HEK293 (cell line): ENCODE measurements around the gene ZBTB4.

Source experiments
- CTCF ChIA-PET: fragments of 350-600 bp; formaldehyde crosslinking; extraction: SDS; loops from one replicate; lab custom pipeline; 2021; ENCODE audit warnings: antibody characterized with exemption; lab: Yijun Ruan, JAX
- POLR2A ChIA-PET: fragments of 300-600 bp; formaldehyde crosslinking; extraction: SDS; loops from one replicate; lab custom pipeline; 2020; ENCODE audit warnings: antibody characterized with exemption, inconsistent platforms; lab: Yijun Ruan, JAX
- H3K27ac ChIP-seq: fragments of 200-500 bp; sonication (Bioruptor generic); 2 replicates; pipeline ENCODE4 v1.5.1; 2014; ENCODE audit warnings: low read depth, low read length, control low read depth, inconsistent platforms; ENCODE audit errors: extremely low read depth
- H3K36me3 ChIP-seq, 2 experiments: fragments of 200-500 bp in 1 of 2; sonication (Bioruptor generic) in 1 of 2; 1 replicate in 1 of 2; 2 replicates in 1 of 2; pipeline ENCODE4 v1.5.1; 2014 to 2017; ENCODE audit warnings: inconsistent platforms in 2 of 2, low read length in 2 of 2; ENCODE audit not compliant: control insufficient read depth in 2 of 2, insufficient read depth in 1 of 2
- H3K4me1 ChIP-seq: fragments of 200-500 bp; sonication (Bioruptor generic); 2 replicates; pipeline ENCODE4 v1.5.1; 2014; ENCODE audit warnings: mild to moderate bottlenecking, low read length, inconsistent platforms; ENCODE audit not compliant: control insufficient read depth, insufficient read depth
- H3K4me3 ChIP-seq: 2 replicates; pipeline ENCODE4 v1.5.1; 2011; ENCODE audit warnings: low read depth, mild to moderate bottlenecking, control low read depth, low read length, moderate library complexity
- H3K9me3 ChIP-seq: fragments of 200-500 bp; sonication (Bioruptor generic); 2 replicates; pipeline ENCODE4 v1.5.1; 2014; ENCODE audit warnings: low read depth, low read length, inconsistent platforms; ENCODE audit not compliant: control insufficient read depth, insufficient read depth
- HOXA7 ChIP-seq: sonication (generic); formaldehyde crosslinking; IDR thresholded peaks from 2 replicates; pipeline ENCODE4 v1.8.1; 2022; ENCODE audit warnings: missing genetic modification reagents, borderline replicate concordance
- IKZF3 ChIP-seq: fragments of 450-650 bp; IDR thresholded peaks from 2 replicates; pipeline ENCODE4 v1.5.0; 2018; ENCODE audit warnings: missing biosample characterization, mild to moderate bottlenecking, missing genetic modification characterization, moderate library complexity
- KLF9 ChIP-seq: fragments of 450-650 bp; formaldehyde crosslinking; IDR thresholded peaks from 2 replicates; pipeline ENCODE4 v1.5.1; 2016; ENCODE audit warnings: missing biosample characterization, missing genetic modification characterization, low read depth
- MEIS1 ChIP-seq: sonication (generic); formaldehyde crosslinking; IDR thresholded peaks from 2 replicates; pipeline ENCODE4 v1.8.1; 2022; ENCODE audit warnings: missing genetic modification reagents, mild to moderate bottlenecking, borderline replicate concordance
- OVOL3 ChIP-seq: fragments of 450-650 bp; formaldehyde crosslinking; IDR thresholded peaks from 2 replicates; pipeline ENCODE4 v1.5.1; 2016; ENCODE audit warnings: missing biosample characterization, missing genetic modification characterization
- SP3 ChIP-seq: fragments of 450-650 bp; formaldehyde crosslinking; IDR thresholded peaks from 2 replicates; pipeline ENCODE4 v1.5.1; 2016; ENCODE audit warnings: missing biosample characterization, missing genetic modification characterization
- ZBTB26 ChIP-seq: fragments of 450-650 bp; formaldehyde crosslinking; optimal IDR thresholded peaks from 2 replicates; pipeline ENCODE3; 2016; ENCODE audit warnings: missing biosample characterization, mild to moderate bottlenecking, missing genetic modification characterization
- ZFP37 ChIP-seq: fragments of 450-650 bp; formaldehyde crosslinking; IDR thresholded peaks from 2 replicates; pipeline ENCODE4 v1.5.1; 2016; ENCODE audit warnings: missing biosample characterization, missing genetic modification characterization
- ZNF121 ChIP-seq: fragments of 450-650 bp; formaldehyde crosslinking; IDR thresholded peaks from 2 replicates; pipeline ENCODE4 v1.5.1; 2016; ENCODE audit warnings: missing biosample characterization, missing genetic modification characterization
- ZNF211 ChIP-seq: fragments of 450-650 bp; formaldehyde crosslinking; IDR thresholded peaks from 2 replicates; pipeline ENCODE4 v1.5.1; 2016; ENCODE audit warnings: low read depth, missing biosample characterization, missing genetic modification characterization
- ZNF214 ChIP-seq: fragments of 450-650 bp; formaldehyde crosslinking; IDR thresholded peaks from 2 replicates; pipeline ENCODE4 v1.5.1; 2017; ENCODE audit warnings: missing biosample characterization, mild to moderate bottlenecking, missing genetic modification characterization, borderline replicate concordance
- ZNF223 ChIP-seq: fragments of 450-650 bp; formaldehyde crosslinking; IDR thresholded peaks from 2 replicates; pipeline ENCODE4 v1.5.1; 2016; ENCODE audit warnings: missing biosample characterization, missing genetic modification characterization
- ZNF24 ChIP-seq: fragments of 450-650 bp; formaldehyde crosslinking; IDR thresholded peaks from 2 replicates; pipeline ENCODE4 v1.5.1; 2016; ENCODE audit warnings: missing biosample characterization, missing genetic modification characterization
- ZNF274 ChIP-seq, 2 experiments: fragments of 200-500 bp in 1 of 2; fragments of 450-650 bp in 1 of 2; sonication (Bioruptor generic) in 1 of 2; formaldehyde crosslinking in 1 of 2; IDR thresholded peaks; 2 replicates each; pipeline versions ENCODE4 v1.5.1 to v1.6.1; 2014 to 2016; ENCODE audit warnings: borderline replicate concordance in 1 of 2, inconsistent platforms in 1 of 2, low read length in 1 of 2, missing biosample characterization in 1 of 2, missing genetic modification characterization in 1 of 2
- ZNF398 ChIP-seq: fragments of 450-650 bp; formaldehyde crosslinking; IDR thresholded peaks from 2 replicates; pipeline ENCODE4 v1.5.1; 2017; ENCODE audit warnings: missing biosample characterization, missing genetic modification characterization
- ZNF404 ChIP-seq: fragments of 450-650 bp; formaldehyde crosslinking; IDR thresholded peaks from 2 replicates; pipeline ENCODE4 v1.5.1; 2017; ENCODE audit warnings: missing biosample characterization, missing genetic modification characterization
- ZNF48 ChIP-seq: fragments of 450-650 bp; formaldehyde crosslinking; IDR thresholded peaks from 2 replicates; pipeline ENCODE4 v1.5.1; 2016; ENCODE audit warnings: missing biosample characterization, missing genetic modification characterization
- ZNF501 ChIP-seq: fragments of 450-650 bp; formaldehyde crosslinking; IDR thresholded peaks from 2 replicates; pipeline ENCODE4 v1.5.1; 2016; ENCODE audit warnings: missing biosample characterization, missing genetic modification characterization
- ZNF530 ChIP-seq: fragments of 450-650 bp; formaldehyde crosslinking; IDR thresholded peaks from 2 replicates; pipeline ENCODE4 v1.5.1; 2016; ENCODE audit warnings: low read depth, missing biosample characterization, missing genetic modification characterization
- ZNF561 ChIP-seq: fragments of 450-650 bp; IDR thresholded peaks from 2 replicates; pipeline ENCODE4 v1.5.1; 2018; ENCODE audit warnings: missing biosample characterization, missing genetic modification characterization, borderline replicate concordance
- ZNF600 ChIP-seq: fragments of 450-650 bp; formaldehyde crosslinking; IDR thresholded peaks from 2 replicates; pipeline ENCODE4 v1.5.1; 2016; ENCODE audit warnings: missing biosample characterization, missing genetic modification characterization
- ZNF621 ChIP-seq: fragments of 450-650 bp; formaldehyde crosslinking; IDR thresholded peaks from 2 replicates; pipeline ENCODE4 v1.5.1; 2017; ENCODE audit warnings: missing biosample characterization, missing genetic modification characterization
- ZNF704 ChIP-seq: fragments of 450-650 bp; formaldehyde crosslinking; IDR thresholded peaks from 2 replicates; pipeline ENCODE4 v1.5.1; 2016; ENCODE audit warnings: missing biosample characterization, missing genetic modification characterization
- ZNF768 ChIP-seq: fragments of 450-650 bp; formaldehyde crosslinking; IDR thresholded peaks from 2 replicates; pipeline ENCODE4 v1.5.1; 2018; ENCODE audit warnings: missing biosample characterization, mild to moderate bottlenecking, missing genetic modification characterization
- ZNF777 ChIP-seq: fragments of 450-650 bp; formaldehyde crosslinking; IDR thresholded peaks from 2 replicates; pipeline ENCODE4 v1.5.1; 2017; ENCODE audit warnings: missing biosample characterization, missing genetic modification characterization, borderline replicate concordance
- ZNF792 ChIP-seq: fragments of 450-650 bp; formaldehyde crosslinking; IDR thresholded peaks from 2 replicates; pipeline ENCODE4 v1.5.1; 2016; ENCODE audit warnings: missing biosample characterization, missing genetic modification characterization
- ZXDB ChIP-seq: fragments of 450-650 bp; formaldehyde crosslinking; IDR thresholded peaks from 2 replicates; pipeline ENCODE4 v1.5.1; 2016; ENCODE audit warnings: missing biosample characterization, missing genetic modification characterization

Gene ZBTB4

GRCh38 chr17:7503521-7503920, 24.1 kb upstream of the ZBTB4 start (continued):
- TF ChIP-seq ZBTB26, result no peak
- TF ChIP-seq ZFP37 (tag by site-specific recombination), result no peak
- no peak for TF ChIP-seq SP3
- TF ChIP-seq ZNF777, result no peak
- no peak for TF ChIP-seq ZNF214 (tag by site-specific recombination)
- no peak for TF ChIP-seq ZNF530 (tag by site-specific recombination)
- no peak for TF ChIP-seq ZNF398 (tag by site-specific recombination)
- TF ChIP-seq ZNF223 (tag by site-specific recombination), result no peak

GRCh38 chr17:7502987-7503386, 23.6 kb upstream of the ZBTB4 start:
- Histone ChIP-seq H3K4me3 (no peak overlapping the region), H3K27ac (no peak overlapping the region), H3K36me3 (peaks cover 94 to 97% of the 10 kb centered on the region in 2 experiments), H3K4me1 (no peaks in the 10 kb centered on the region), H3K9me3 (no peaks in the 10 kb centered on the region)
- TF ChIP-seq ZNF704 (tag by site-specific recombination) (no peak), ZNF600 (tag by site-specific recombination) (peak; percentile 85)
- CTCF ChIA-PET, result interaction anchor here (0.6 to 3.4 kb wide), 6 partner anchors 9 to 57 kb away, joined by 3 to 25 read pairs (median 4); no protein-coding TSS in a partner anchor
- POLR2A ChIA-PET, result interaction anchor here (0.7 to 1.7 kb wide), 2 partner anchors 9 to 18 kb away, joined by 4 to 7 read pairs; partner anchors contain the start of gene POLR2A

- no peaks in the 10 kb centered on the region for H3K9me3 ChIP-seq
- CTCF ChIA-PET, result interaction anchor here (0.6 to 3.4 kb wide), 6 partner anchors 9 to 58 kb away, joined by 3 to 25 read pairs (median 4); no protein-coding TSS in a partner anchor
- peaks cover 94 to 97% of the 10 kb centered on the region in 2 experiments for H3K36me3 ChIP-seq
- POLR2A ChIA-PET, result interaction anchor here (0.7 to 1.7 kb wide), 2 partner anchors 10 to 18 kb away, joined by 4 to 7 read pairs; partner anchors contain the start of gene POLR2A
- no peak overlapping the region for H3K4me3 ChIP-seq
- 0 out of 2 replicates have a peak overlapping the region, but pooled peaks have one; percentile 9 for H3K27ac ChIP-seq
- H3K4me1 ChIP-seq, result no peaks in the 10 kb centered on the region
- TF ChIP-seq ZNF121 (tag by site-specific recombination), result no peak
- TF ChIP-seq OVOL3 (tag by site-specific recombination), result no peak
- no peak for TF ChIP-seq ZNF792 (tag by site-specific recombination)
- TF ChIP-seq ZNF561 (tag by site-specific recombination), result no peak
- TF ChIP-seq KLF9 (tag by site-specific recombination), result no peak
- no peak for TF ChIP-seq ZNF214 (tag by site-specific recombination)
- TF ChIP-seq ZNF768, result no peak
- no peak for TF ChIP-seq ZNF211 (tag by site-specific recombination)
- no peak for TF ChIP-seq ZNF274 (IDR thresholded peaks at IDR 0.05; ENCODE audit: low read length)
- no peak for TF ChIP-seq ZNF274 (tag by site-specific recombination; IDR thresholded peaks at IDR 0.05; ENCODE audit: borderline replicate concordance)
- TF ChIP-seq MEIS1 (CRISPR knock-in tag), result no peak
- TF ChIP-seq ZXDB (tag by site-specific recombination), result no peak
- TF ChIP-seq IKZF3, result no peak
- TF ChIP-seq ZNF24, result no peak
- no peak for TF ChIP-seq ZNF48 (tag by site-specific recombination)
- no peak for TF ChIP-seq ZNF621 (tag by site-specific recombination)
- TF ChIP-seq ZNF404 (tag by site-specific recombination), result no peak
- TF ChIP-seq HOXA7 (CRISPR knock-in tag), result no peak
- no peak for TF ChIP-seq ZNF501 (tag by site-specific recombination)
These were observed 22.9 kb upstream of the ZBTB4 start for GRCh38 chr17:7502171-7502847.
